Liver (tissue), 9 donors: ENCODE data around the gene RNF212. TPM values are rescaled to one million over a fixed set of nuclear protein-coding genes. Genes with fewer than 3 reads are reported as not detected.

ENCODE experiments used
- DNase-seq: peaks from one replicate; pipeline ENCODE4 v3.0.0-alpha.2; 2017; ENCODE audit warnings: low spot score
- H3K27ac ChIP-seq, 2 donors: one replicate each; pipeline ENCODE4 v1.7.0; 2013; ENCODE audit warnings: inconsistent platforms in 2 of 2, low read length in 2 of 2, control low read depth in 1 of 2, low read depth in 1 of 2, mild to moderate bottlenecking in 1 of 2
- H3K27me3 ChIP-seq, 4 donors: one replicate each; pipeline versions ENCODE4 v1.6.1 to v1.7.0; 2013; ENCODE audit warnings: low read length in 3 of 4, inconsistent platforms in 1 of 4, mild to moderate bottlenecking in 1 of 4, moderate library complexity in 1 of 4; ENCODE audit not compliant: control insufficient read depth in 4 of 4, insufficient read depth in 4 of 4
- H3K36me3 ChIP-seq, 4 donors: one replicate each; pipeline versions ENCODE4 v1.6.1 to v1.7.0; 2013; ENCODE audit warnings: low read length in 3 of 4, mild to moderate bottlenecking in 3 of 4, low read depth in 1 of 4, moderate library complexity in 1 of 4; ENCODE audit not compliant: control insufficient read depth in 4 of 4, insufficient read depth in 3 of 4
- H3K4me1 ChIP-seq, 4 donors: one replicate each; pipeline versions ENCODE4 v1.6.1 to v1.7.0; 2013; ENCODE audit warnings: low read length in 3 of 4, mild to moderate bottlenecking in 3 of 4, moderate library complexity in 1 of 4; ENCODE audit not compliant: control insufficient read depth in 4 of 4, insufficient read depth in 4 of 4
- H3K4me3 ChIP-seq, 3 donors: one replicate each; pipeline versions ENCODE4 v1.6.1 to v1.7.0; 2013; ENCODE audit warnings: low read length in 3 of 3, control low read depth in 1 of 3, low read depth in 1 of 3, mild to moderate bottlenecking in 1 of 3
- H3K9ac ChIP-seq, 2 donors: one replicate each; pipeline ENCODE4 v1.7.0; 2013; ENCODE audit warnings: low read length in 2 of 2, mild to moderate bottlenecking in 2 of 2, moderate library complexity in 2 of 2, control low read depth in 1 of 2, low read depth in 1 of 2
- H3K9me3 ChIP-seq, 4 donors: one replicate each; pipeline versions ENCODE4 v1.6.1 to v1.7.0; 2013; ENCODE audit warnings: low read length in 3 of 4; ENCODE audit not compliant: control insufficient read depth in 4 of 4
- EGR1 ChIP-seq, 2 donors: IDR thresholded peaks; 2 replicates each; pipeline ENCODE4 v1.6.1; 2016 to 2018; ENCODE audit warnings: antibody characterized with exemption in 2 of 2, low read depth in 2 of 2
- FOXA2 ChIP-seq: IDR thresholded peaks from 2 replicates; pipeline ENCODE4 v1.6.1; 2016; ENCODE audit warnings: antibody characterized with exemption
- GABPA ChIP-seq, 2 donors: IDR thresholded peaks in 1 of 2; conservative IDR thresholded peaks in 1 of 2; 2 replicates each; pipeline ENCODE4 v1.6.1; 2016; ENCODE audit warnings: antibody characterized with exemption in 2 of 2, mild to moderate bottlenecking in 1 of 2, moderate library complexity in 1 of 2
- HNF4A ChIP-seq, 2 donors: conservative IDR thresholded peaks; 2 replicates each; pipeline ENCODE4 v1.6.1; 2016; ENCODE audit warnings: antibody characterized with exemption in 2 of 2, mild to moderate bottlenecking in 2 of 2
- JUND ChIP-seq, 2 donors: IDR thresholded peaks; 2 replicates each; pipeline ENCODE4 v1.6.1; 2016; ENCODE audit warnings: antibody characterized with exemption in 2 of 2
- NR2F2 ChIP-seq: IDR thresholded peaks from 2 replicates; pipeline ENCODE4 v1.6.1; 2016; ENCODE audit warnings: antibody characterized with exemption
- RAD21 ChIP-seq, 2 donors: IDR thresholded peaks; 2 replicates each; pipeline ENCODE4 v1.6.1; 2016; ENCODE audit warnings: antibody characterized with exemption in 2 of 2, mild to moderate bottlenecking in 2 of 2
- RXRA ChIP-seq, 2 donors: IDR thresholded peaks; 2 replicates each; pipeline ENCODE4 v1.6.1; 2017 to 2018; ENCODE audit warnings: antibody characterized with exemption in 2 of 2, mild to moderate bottlenecking in 1 of 2
- SP1 ChIP-seq: IDR thresholded peaks from 2 replicates; pipeline ENCODE4 v1.6.1; 2018; ENCODE audit warnings: antibody characterized with exemption, mild to moderate bottlenecking
- YY1 ChIP-seq: IDR thresholded peaks from 2 replicates; pipeline ENCODE4 v1.6.1; 2016; ENCODE audit warnings: antibody characterized with exemption, mild to moderate bottlenecking
- WGBS: extraction: QIAGEN DNeasy Blood & Tissue Kit; methylation state at CpG from one replicate; pipeline ENCODE4 v1.1.7; 2013; 5-methylcytosine and 5-hydroxymethylcytosine counted together
- polyA plus RNA-seq, 2 donors: library from polyadenylated mRNA; stranded (reverse) in 1 of 2; unstranded in 1 of 2; fragments of 200-250 nt in 1 of 2; fragments of >200 nt in 1 of 2; fragmentation: Nextera tagmentation in 1 of 2; extraction: Ambion mirVana in 1 of 2; gene quantifications; one replicate each; pipeline versions ENCODE4 v1.2.1 to v1.2.3, GENCODE V29; 2013 to 2015
- total RNA-seq, 2 donors: library from RNA; depleted of rRNA; stranded (reverse); fragments of >200 nt; gene quantifications; one replicate each; pipeline ENCODE4 v1.2.3, GENCODE V29; 2014
- TF ChIP-seq, protein P1 (sequence below): fragments of 150-350 bp; IDR thresholded peaks from 2 replicates; pipeline ENCODE4 v1.5.1; 2017; ENCODE audit warnings: improper control_type of control experiment, low read depth, low read length; ENCODE audit not compliant: missing input control
- TF ChIP-seq, protein P2 (sequence below): IDR thresholded peaks from 2 replicates; pipeline ENCODE4 v1.6.1; 2016; ENCODE audit warnings: antibody characterized with exemption
- TF ChIP-seq, protein P3 (sequence below): IDR thresholded peaks from 2 replicates; pipeline ENCODE4 v1.6.1; 2016; ENCODE audit warnings: antibody characterized with exemption
- TF ChIP-seq, protein P4 (sequence below): IDR thresholded peaks from 2 replicates; pipeline ENCODE4 v1.6.1; 2016; ENCODE audit warnings: antibody characterized with exemption, mild to moderate bottlenecking
- donor health status: healthy.
- donor health status: healthy.
- donor health status: healthy.
- donor health status: healthy.
- donor health status: healthy.

Gene RNF212
- total and polyA plus RNA-seq, 4 donors, result 0.32 to 0.47 (median 0.38) TPM; not detected in 1

DNA sequence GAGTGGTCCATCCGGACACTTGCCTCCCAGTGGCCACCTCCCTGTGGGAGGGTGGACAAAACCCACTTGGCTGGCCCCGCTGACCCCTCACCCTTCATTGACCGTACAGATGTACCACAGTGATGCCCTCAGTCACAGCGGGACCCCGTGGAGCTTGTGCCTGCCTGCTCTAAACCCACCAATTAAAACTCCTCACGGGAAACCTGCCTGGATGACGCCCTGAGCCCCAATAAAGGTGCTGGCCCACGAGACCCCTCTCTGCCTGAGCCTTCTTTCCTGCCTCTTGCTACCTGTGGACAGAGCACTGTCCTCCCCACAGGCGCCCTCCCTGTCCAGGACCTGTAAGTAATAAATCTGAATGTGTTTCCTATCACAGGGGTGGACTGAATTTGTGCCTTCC lies 32.9 kb downstream of the RNF212 start:
- 85% methylated on average over 9 of the region's 9 CpGs for WGBS
- Histone ChIP-seq H3K9me3 (no peaks in the 10 kb centered on the region), H3K36me3 (no peaks in the 10 kb centered on the region), H3K27me3 (no peaks in the 10 kb centered on the region), H3K27ac (no peak overlapping the region), H3K4me1 (no peaks in the 10 kb centered on the region), H3K9ac (no peak overlapping the region), H3K4me3 (no peak overlapping the region)
- DNase-seq, result no peak
- no peak for TF ChIP-seq FOXA2

DNA sequence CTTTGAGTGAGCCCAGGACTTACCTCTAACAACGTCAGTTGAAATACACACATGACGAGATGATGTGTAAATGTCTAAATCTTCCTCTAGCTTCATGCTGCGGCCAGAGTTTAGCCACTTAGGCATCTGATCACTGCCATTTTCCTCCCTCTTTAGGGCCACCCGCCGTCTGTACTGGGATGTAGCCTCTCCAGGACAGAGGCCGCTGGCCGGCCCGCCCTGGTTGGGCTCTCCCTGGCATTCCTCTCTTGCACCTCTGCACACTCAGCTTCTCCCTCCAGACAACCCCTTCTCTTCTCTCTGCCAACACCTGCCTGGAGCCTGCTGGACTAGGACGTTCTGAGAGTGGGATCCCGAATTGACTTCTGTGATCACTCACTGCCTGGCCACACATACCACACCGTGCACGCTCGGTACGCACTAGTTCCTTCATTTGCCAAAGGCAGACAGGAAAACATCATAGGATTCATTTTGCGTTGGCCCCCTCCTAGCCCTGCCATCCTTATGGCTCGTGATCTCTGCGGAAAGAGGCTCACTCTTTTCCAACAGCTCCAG lies 33.6 kb downstream of the RNF212 start:
- no peaks in the 10 kb centered on the region for H3K27me3 ChIP-seq
- no peaks in the 10 kb centered on the region for H3K9me3 ChIP-seq
- H3K4me1 ChIP-seq, result no peaks in the 10 kb centered on the region
- no peak overlapping the region for H3K9ac ChIP-seq
- no peaks in the 10 kb centered on the region for H3K36me3 ChIP-seq
- no peak overlapping the region for H3K4me3 ChIP-seq
- TF ChIP-seq RXRA (IDR thresholded peaks at IDR 0.05) (no peak), GABPA (IDR thresholded peaks at IDR 0.05 in 1 of 2, conservative IDR thresholded peaks at IDR 0.05 in 1 of 2) (no peak), YY1 (no peak)
- H3K27ac ChIP-seq, result no peak overlapping the region
- DNase-seq, result no peak
- WGBS, result 89% methylated on average over 17 of the region's 17 CpGs

DNA sequence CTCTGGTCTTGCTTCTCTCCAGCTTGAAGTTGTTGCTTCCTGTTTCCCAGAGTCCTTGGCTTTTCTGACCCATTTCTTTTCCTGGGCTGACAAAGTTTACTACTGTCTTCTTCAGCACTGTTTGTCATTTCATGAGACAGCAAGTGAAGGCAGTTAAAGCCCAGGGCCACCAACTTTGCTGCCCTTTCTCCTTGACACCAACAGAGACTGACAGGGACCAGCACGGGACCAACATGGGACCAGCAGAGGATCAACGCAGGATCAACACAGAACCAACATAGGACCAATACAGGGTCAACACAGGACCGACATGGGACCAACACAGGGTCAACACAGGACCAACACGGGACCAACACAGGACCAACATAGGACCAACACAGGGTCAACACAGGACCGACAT lies 34.9 kb downstream of the RNF212 start:
- no peaks in the 10 kb centered on the region for H3K36me3 ChIP-seq
- no peak overlapping the region for H3K27ac ChIP-seq
- no peak overlapping the region for H3K9ac ChIP-seq
- H3K4me1 ChIP-seq, result no peaks in the 10 kb centered on the region
- H3K4me3 ChIP-seq, result no peak overlapping the region
- WGBS, result 95% methylated on average over 5 of the region's 5 CpGs
- no peak for DNase-seq
- no peaks in the 10 kb centered on the region for H3K27me3 ChIP-seq
- no peak for TF ChIP-seq SP1
- TF ChIP-seq EGR1 (IDR thresholded peaks at IDR 0.05; ENCODE audit: low read depth in 2 of 2), result no peak
- no peak for TF ChIP-seq YY1
- no peak for TF ChIP-seq RXRA (IDR thresholded peaks at IDR 0.05)
- TF ChIP-seq RAD21 (IDR thresholded peaks at IDR 0.05), result no peak
- no peaks in the 10 kb centered on the region for H3K9me3 ChIP-seq

DNA sequence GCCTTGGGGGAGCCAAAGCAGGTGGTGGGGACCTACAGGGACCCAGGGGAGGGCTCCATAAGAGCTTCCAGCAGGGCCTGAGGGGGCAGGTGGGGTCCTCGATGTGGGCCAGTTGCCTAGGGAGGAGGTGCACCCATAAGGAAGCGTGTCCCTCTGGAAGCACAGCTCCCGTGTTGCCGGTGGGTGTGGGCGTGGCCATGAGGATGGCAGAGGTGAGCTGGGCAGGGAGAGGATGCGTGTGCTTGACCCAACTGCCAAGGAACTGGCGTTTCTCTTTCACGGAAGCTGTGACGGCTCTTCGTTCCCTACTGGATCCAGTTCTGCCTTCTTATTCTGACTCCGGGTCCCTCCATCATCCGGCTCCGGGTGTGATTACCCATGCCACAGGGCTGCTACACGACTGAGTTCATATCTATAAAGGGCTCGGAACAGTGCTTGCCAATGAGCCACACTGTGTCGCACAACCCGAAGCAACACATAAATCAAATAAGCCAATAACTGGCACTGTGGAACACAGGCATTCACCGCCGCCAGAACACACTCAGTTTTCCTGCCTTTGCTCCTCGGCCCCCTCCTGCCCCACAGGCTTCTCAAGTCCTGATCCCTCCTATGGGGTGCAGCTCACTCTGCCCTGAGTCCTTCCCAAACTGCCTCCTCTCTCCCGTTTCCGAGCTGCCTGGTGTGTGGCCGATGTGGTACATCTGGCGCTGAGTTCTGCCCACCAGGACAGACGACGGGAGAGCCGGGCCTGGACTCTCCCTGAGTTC lies 35.5 kb downstream of the RNF212 start:
- Histone ChIP-seq H3K4me3 (no peak overlapping the region), H3K27ac (no peak overlapping the region), H3K9ac (no peak overlapping the region), H3K27me3 (no peaks in the 10 kb centered on the region), H3K9me3 (no peaks in the 10 kb centered on the region), H3K4me1 (no peaks in the 10 kb centered on the region), H3K36me3 (no peaks in the 10 kb centered on the region)
- WGBS, result 91% methylated on average over 27 of the region's 27 CpGs
- no peak for DNase-seq
- TF ChIP-seq, protein P1, sequence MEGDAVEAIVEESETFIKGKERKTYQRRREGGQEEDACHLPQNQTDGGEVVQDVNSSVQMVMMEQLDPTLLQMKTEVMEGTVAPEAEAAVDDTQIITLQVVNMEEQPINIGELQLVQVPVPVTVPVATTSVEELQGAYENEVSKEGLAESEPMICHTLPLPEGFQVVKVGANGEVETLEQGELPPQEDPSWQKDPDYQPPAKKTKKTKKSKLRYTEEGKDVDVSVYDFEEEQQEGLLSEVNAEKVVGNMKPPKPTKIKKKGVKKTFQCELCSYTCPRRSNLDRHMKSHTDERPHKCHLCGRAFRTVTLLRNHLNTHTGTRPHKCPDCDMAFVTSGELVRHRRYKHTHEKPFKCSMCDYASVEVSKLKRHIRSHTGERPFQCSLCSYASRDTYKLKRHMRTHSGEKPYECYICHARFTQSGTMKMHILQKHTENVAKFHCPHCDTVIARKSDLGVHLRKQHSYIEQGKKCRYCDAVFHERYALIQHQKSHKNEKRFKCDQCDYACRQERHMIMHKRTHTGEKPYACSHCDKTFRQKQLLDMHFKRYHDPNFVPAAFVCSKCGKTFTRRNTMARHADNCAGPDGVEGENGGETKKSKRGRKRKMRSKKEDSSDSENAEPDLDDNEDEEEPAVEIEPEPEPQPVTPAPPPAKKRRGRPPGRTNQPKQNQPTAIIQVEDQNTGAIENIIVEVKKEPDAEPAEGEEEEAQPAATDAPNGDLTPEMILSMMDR, result no peak
- TF ChIP-seq SP1 (no peak), EGR1 (IDR thresholded peaks at IDR 0.05; ENCODE audit: low read depth in 2 of 2) (no peak), RAD21 (IDR thresholded peaks at IDR 0.05) (no peak), YY1 (no peak), FOXA2 (no peak), NR2F2 (no peak), GABPA (IDR thresholded peaks at IDR 0.05 in 1 of 2, conservative IDR thresholded peaks at IDR 0.05 in 1 of 2) (no peak), HNF4A (conservative IDR thresholded peaks at IDR 0.05) (no peak), RXRA (IDR thresholded peaks at IDR 0.05) (no peak), JUND (IDR thresholded peaks at IDR 0.05) (no peak)
- TF ChIP-seq, protein P2, sequence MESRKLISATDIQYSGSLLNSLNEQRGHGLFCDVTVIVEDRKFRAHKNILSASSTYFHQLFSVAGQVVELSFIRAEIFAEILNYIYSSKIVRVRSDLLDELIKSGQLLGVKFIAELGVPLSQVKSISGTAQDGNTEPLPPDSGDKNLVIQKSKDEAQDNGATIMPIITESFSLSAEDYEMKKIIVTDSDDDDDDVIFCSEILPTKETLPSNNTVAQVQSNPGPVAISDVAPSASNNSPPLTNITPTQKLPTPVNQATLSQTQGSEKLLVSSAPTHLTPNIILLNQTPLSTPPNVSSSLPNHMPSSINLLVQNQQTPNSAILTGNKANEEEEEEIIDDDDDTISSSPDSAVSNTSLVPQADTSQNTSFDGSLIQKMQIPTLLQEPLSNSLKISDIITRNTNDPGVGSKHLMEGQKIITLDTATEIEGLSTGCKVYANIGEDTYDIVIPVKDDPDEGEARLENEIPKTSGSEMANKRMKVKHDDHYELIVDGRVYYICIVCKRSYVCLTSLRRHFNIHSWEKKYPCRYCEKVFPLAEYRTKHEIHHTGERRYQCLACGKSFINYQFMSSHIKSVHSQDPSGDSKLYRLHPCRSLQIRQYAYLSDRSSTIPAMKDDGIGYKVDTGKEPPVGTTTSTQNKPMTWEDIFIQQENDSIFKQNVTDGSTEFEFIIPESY, result no peak
- TF ChIP-seq, protein P3, sequence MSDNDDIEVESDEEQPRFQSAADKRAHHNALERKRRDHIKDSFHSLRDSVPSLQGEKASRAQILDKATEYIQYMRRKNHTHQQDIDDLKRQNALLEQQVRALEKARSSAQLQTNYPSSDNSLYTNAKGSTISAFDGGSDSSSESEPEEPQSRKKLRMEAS, result no peak
- TF ChIP-seq, protein P4, sequence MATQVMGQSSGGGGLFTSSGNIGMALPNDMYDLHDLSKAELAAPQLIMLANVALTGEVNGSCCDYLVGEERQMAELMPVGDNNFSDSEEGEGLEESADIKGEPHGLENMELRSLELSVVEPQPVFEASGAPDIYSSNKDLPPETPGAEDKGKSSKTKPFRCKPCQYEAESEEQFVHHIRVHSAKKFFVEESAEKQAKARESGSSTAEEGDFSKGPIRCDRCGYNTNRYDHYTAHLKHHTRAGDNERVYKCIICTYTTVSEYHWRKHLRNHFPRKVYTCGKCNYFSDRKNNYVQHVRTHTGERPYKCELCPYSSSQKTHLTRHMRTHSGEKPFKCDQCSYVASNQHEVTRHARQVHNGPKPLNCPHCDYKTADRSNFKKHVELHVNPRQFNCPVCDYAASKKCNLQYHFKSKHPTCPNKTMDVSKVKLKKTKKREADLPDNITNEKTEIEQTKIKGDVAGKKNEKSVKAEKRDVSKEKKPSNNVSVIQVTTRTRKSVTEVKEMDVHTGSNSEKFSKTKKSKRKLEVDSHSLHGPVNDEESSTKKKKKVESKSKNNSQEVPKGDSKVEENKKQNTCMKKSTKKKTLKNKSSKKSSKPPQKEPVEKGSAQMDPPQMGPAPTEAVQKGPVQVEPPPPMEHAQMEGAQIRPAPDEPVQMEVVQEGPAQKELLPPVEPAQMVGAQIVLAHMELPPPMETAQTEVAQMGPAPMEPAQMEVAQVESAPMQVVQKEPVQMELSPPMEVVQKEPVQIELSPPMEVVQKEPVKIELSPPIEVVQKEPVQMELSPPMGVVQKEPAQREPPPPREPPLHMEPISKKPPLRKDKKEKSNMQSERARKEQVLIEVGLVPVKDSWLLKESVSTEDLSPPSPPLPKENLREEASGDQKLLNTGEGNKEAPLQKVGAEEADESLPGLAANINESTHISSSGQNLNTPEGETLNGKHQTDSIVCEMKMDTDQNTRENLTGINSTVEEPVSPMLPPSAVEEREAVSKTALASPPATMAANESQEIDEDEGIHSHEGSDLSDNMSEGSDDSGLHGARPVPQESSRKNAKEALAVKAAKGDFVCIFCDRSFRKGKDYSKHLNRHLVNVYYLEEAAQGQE, result no peak
